Nucleus accumbens (tissue), 56 donors: ENCODE results near the gene MSRB3.

ENCODE experiments used
- DNase-seq, 56 donors: peaks; one replicate each; lab custom pipeline; 2025; lab: John Stamatoyannopoulos, UW

The MSRB3 gene

GRCh38 chr12:65278576-65279368 is at the start of gene MSRB3:
Gene MSRB3 (plus strand): TSS chr12:65278683. CDS start chr12:65308580, 29,897 bp downstream.
- DNase-seq, result peak in 50 of 56 donors; percentile 4 to 73 (median 35)

GRCh38 chr12:65229441-65229840 is 49.0 kb upstream of the MSRB3 start:
- no peak for DNase-seq

GRCh38 chr12:65232476-65233077 is 45.9 kb upstream of the MSRB3 start:
- no peak for DNase-seq

GRCh38 chr12:65237153-65237552 is 41.3 kb upstream of the MSRB3 start:
- DNase-seq, result no peak

- DNase-seq, result no peak
These were observed 39.9 kb upstream of the MSRB3 start for GRCh38 chr12:65238609-65239008.

GRCh38 chr12:65248656-65249633 is 29.5 kb upstream of the MSRB3 start:
- no peak for DNase-seq

GRCh38 chr12:65252515-65252914 is 26.0 kb upstream of the MSRB3 start:
- DNase-seq, result no peak

- no peak for DNase-seq
These were observed 20.5 kb upstream of the MSRB3 start for GRCh38 chr12:65257986-65258385.

- DNase-seq, result no peak
These were observed 19.0 kb upstream of the MSRB3 start for GRCh38 chr12:65259501-65259900.

- no peak for DNase-seq
These were observed 14.7 kb upstream of the MSRB3 start for GRCh38 chr12:65263777-65264176.

GRCh38 chr12:65266408-65266807 is 12.1 kb upstream of the MSRB3 start:
- no peak for DNase-seq

GRCh38 chr12:65269603-65270002 is 8.9 kb upstream of the MSRB3 start:
- DNase-seq, result no peak

- no peak for DNase-seq
These were observed 3.7 kb upstream of the MSRB3 start for GRCh38 chr12:65274602-65275272.

GRCh38 chr12:65275627-65276026 is 2.9 kb upstream of the MSRB3 start:
- no peak for DNase-seq

- DNase-seq, result no peak
These were observed 1.5 kb upstream of the MSRB3 start for GRCh38 chr12:65276916-65277530.

- DNase-seq, result peak in 3 of 56 donors; percentile 13 to 25 (median 21)
These were observed 398 bp upstream of the MSRB3 start for GRCh38 chr12:65277994-65278575.

- peak in 5 of 56 donors; percentile 4 to 30 (median 6) for DNase-seq
These were observed 1.1 kb downstream of the MSRB3 start for GRCh38 chr12:65279369-65280112.

- DNase-seq, result no peak
These were observed 1.8 kb downstream of the MSRB3 start for GRCh38 chr12:65280306-65280705.

GRCh38 chr12:65282840-65283239 is 4.4 kb downstream of the MSRB3 start:
- DNase-seq, result no peak
